Endothelial cell of umbilical vein (primary cell): Measurements from ENCODE around the gene PRM1. TPM values are rescaled to one million over a fixed set of nuclear protein-coding genes. Genes with fewer than 3 reads are reported as not detected.

ENCODE experiments used
- BruUV-seq: library from RNA; stranded (reverse); fragments of 400-500 nt; replicated peaks from 2 replicates; lab custom pipeline; 2021; lab: Mats Ljungman, UMichigan
- CTCF ChIA-PET: fragments of 300-600, 350-600 bp; sonication (Branson Sonifier 250); formaldehyde crosslinking; loops from one replicate; lab custom pipeline; 2021; ENCODE audit warnings: antibody characterized with exemption, inconsistent platforms; lab: Charles Lee
- POLR2A ChIA-PET: fragments of 300-600, 350-600 bp; sonication (Branson Sonifier 250); formaldehyde crosslinking; loops from one replicate; lab custom pipeline; 2021; ENCODE audit warnings: antibody characterized with exemption, inconsistent platforms; lab: Charles Lee
- DNase-seq: peaks from one replicate; pipeline ENCODE4 v3.0.0-alpha.2; 2011; ENCODE audit warnings: low read depth, low spot score
- FAIRE-seq: peaks from 2 replicates; lab custom pipeline; 2011; peaks lifted over from hg19 to GRCh38; lab: Jason Lieb, UNC
- H2AFZ ChIP-seq: 2 replicates; pipeline ENCODE4 v1.6.0; 2012; ENCODE audit warnings: low read depth, low read length, control low read depth, inconsistent platforms
- H3K27ac ChIP-seq: 2 replicates; pipeline ENCODE4 v1.5.1; 2011; ENCODE audit warnings: low read depth, mild to moderate bottlenecking, control low read depth, low read length, moderate library complexity; ENCODE audit not compliant: insufficient read depth
- H3K27me3 ChIP-seq, 2 experiments: 2 replicates each; pipeline versions ENCODE4 v1.6.0 to v1.6.1; 2011; ENCODE audit warnings: low read length in 2 of 2, mixed read lengths in 1 of 2; ENCODE audit not compliant: control insufficient read depth in 2 of 2, insufficient read depth in 2 of 2
- H3K36me3 ChIP-seq, 2 experiments: 2 replicates in 1 of 2; 3 replicates in 1 of 2; pipeline ENCODE4 v1.5.1; 2011; ENCODE audit warnings: low read length in 2 of 2, mild to moderate bottlenecking in 1 of 2, moderate library complexity in 1 of 2; ENCODE audit not compliant: control insufficient read depth in 2 of 2, insufficient read depth in 2 of 2; ENCODE audit errors: extremely low read depth in 1 of 2
- H3K4me1 ChIP-seq: 3 replicates; pipeline ENCODE4 v1.5.1; 2011; ENCODE audit warnings: mild to moderate bottlenecking, low read length; ENCODE audit not compliant: control insufficient read depth, insufficient read depth; ENCODE audit errors: extremely low read depth
- H3K4me2 ChIP-seq: 2 replicates; pipeline ENCODE4 v1.6.1; 2011; ENCODE audit warnings: low read length, control low read depth, mixed read lengths; ENCODE audit not compliant: insufficient read depth
- H3K4me3 ChIP-seq, 3 experiments: fragments of 200-600 bp in 1 of 3; sonication (generic), shearing (Covaris generic) in 1 of 3; replicated peaks in 1 of 3; 2 replicates each; pipeline ENCODE4 v1.5.1; 2011 to 2016; ENCODE audit warnings: control low read depth in 3 of 3, low read length in 3 of 3, mild to moderate bottlenecking in 2 of 3, inconsistent platforms in 1 of 3, low read depth in 1 of 3, moderate library complexity in 1 of 3; ENCODE audit not compliant: insufficient read depth in 1 of 3
- H3K79me2 ChIP-seq: 2 replicates; pipeline ENCODE4 v1.6.0; 2012; ENCODE audit warnings: low read length, inconsistent platforms; ENCODE audit not compliant: control insufficient read depth, insufficient read depth
- H3K9ac ChIP-seq: replicated peaks from 2 replicates; pipeline ENCODE3; 2011; ENCODE audit warnings: low read length, control low read depth; ENCODE audit not compliant: insufficient read depth; ENCODE audit errors: extremely low read depth
- H3K9me1 ChIP-seq: replicated peaks from 3 replicates; pipeline ENCODE4 v1.6.0; 2011; ENCODE audit warnings: mild to moderate bottlenecking, low read length; ENCODE audit not compliant: control insufficient read depth, insufficient read depth; ENCODE audit errors: extremely low read depth
- H3K9me3 ChIP-seq: replicated peaks from 2 replicates; pipeline ENCODE4 v1.5.1; 2012; ENCODE audit warnings: low read length, inconsistent platforms; ENCODE audit not compliant: control insufficient read depth, insufficient read depth
- H4K20me1 ChIP-seq: replicated peaks from 2 replicates; pipeline ENCODE3; 2011; ENCODE audit warnings: mild to moderate bottlenecking, low read length; ENCODE audit not compliant: control insufficient read depth, insufficient read depth; ENCODE audit errors: extremely low read depth
- CTCF ChIP-seq, 2 donors: IDR thresholded peaks; 1 replicate in 1 of 2; 2 replicates in 1 of 2; pipeline ENCODE4 v1.5.1; 2011; ENCODE audit warnings: low read length in 2 of 2, mild to moderate bottlenecking in 2 of 2, moderate library complexity in 2 of 2, control low read depth in 1 of 2, inconsistent platforms in 1 of 2, low read depth in 1 of 2; ENCODE audit not compliant: insufficient read depth in 1 of 2; ENCODE audit errors: extremely low read depth in 1 of 2
- EZH2 ChIP-seq: IDR thresholded peaks from 2 replicates; pipeline ENCODE4 v1.6.1; 2012; ENCODE audit warnings: borderline replicate concordance, low read depth, mild to moderate bottlenecking, moderate library complexity, low read length, inconsistent platforms; ENCODE audit not compliant: severe bottlenecking
- FOS ChIP-seq: IDR thresholded peaks from 2 replicates; pipeline ENCODE4 v1.6.1; 2011; ENCODE audit warnings: mild to moderate bottlenecking, low read length, moderate library complexity, borderline replicate concordance; ENCODE audit not compliant: insufficient read depth
- GATA2 ChIP-seq: IDR thresholded peaks from 2 replicates; pipeline ENCODE4 v1.7.0; 2011; ENCODE audit warnings: low read depth, mild to moderate bottlenecking, moderate library complexity, mixed read lengths, low read length; ENCODE audit not compliant: insufficient read length, insufficient read depth
- JUN ChIP-seq: IDR thresholded peaks from 2 replicates; pipeline ENCODE4 v1.6.1; 2011; ENCODE audit warnings: borderline replicate concordance, low read depth; ENCODE audit not compliant: insufficient read length, insufficient read depth
- MAX ChIP-seq: IDR thresholded peaks from 2 replicates; pipeline ENCODE4 v1.6.1; 2011; ENCODE audit not compliant: insufficient read depth, insufficient read length
- MYC ChIP-seq: IDR thresholded peaks from one replicate; pipeline ENCODE4 v1.6.1; 2011; ENCODE audit warnings: mild to moderate bottlenecking, low read depth, low read length
- POLR2A ChIP-seq: IDR thresholded peaks from 2 replicates; pipeline ENCODE4 v1.6.1; 2012; ENCODE audit warnings: low read depth, mild to moderate bottlenecking, control low read depth, low read length
- POLR2AphosphoS5 ChIP-seq: IDR thresholded peaks from 2 replicates; pipeline ENCODE4 v1.6.1; 2012; ENCODE audit warnings: low read depth, mild to moderate bottlenecking, control low read depth, low read length, moderate library complexity; ENCODE audit not compliant: insufficient read depth
- dilution Hi-C: fragments of 300-500 bp; cut with MboI; formaldehyde crosslinking; loops from one replicate; pipeline ENCODE4 v1.15.0; 2019; ENCODE audit warnings: low sequenced_read_pairs; ENCODE audit not compliant: extremely low pct_ligation_motif_present
- intact Hi-C: fragments of 100-400 bp; cut with micrococcal nuclease; formaldehyde crosslinking; loops from one replicate; pipeline ENCODE4 v1.10.0; 2022
- polyA plus RNA-seq, 4 experiments: library from polyadenylated mRNA; depleted of rRNA in 3 of 4; stranded (reverse) in 3 of 4; unstranded in 1 of 4; fragments of >200 nt; gene quantifications; 2 replicates each; pipeline versions ENCODE4 v1.2.1 to v1.2.3, GENCODE V29; 2011 to 2012; ENCODE audit warnings: missing spikeins in 1 of 4
- total RNA-seq: library from RNA; stranded (reverse); gene quantifications from 2 replicates; pipeline ENCODE4 v1.2.3, GENCODE V29; 2021

The PRM1 gene
- total and polyA plus RNA-seq, 2 donors (not counting 3 experiments of a cell fraction or from before 2014, with no cell fraction given), result not detected

GRCh38 chr16:11291091-11291703, 10.1 kb upstream of the PRM1 start:
- H3K9me1 ChIP-seq, result no peaks in the 10 kb centered on the region
- dilution Hi-C loops (no loop called here), intact Hi-C loops (no loop called here)
- ChIA-PET CTCF (interaction anchor here (1.3 kb wide), 1 partner anchor 22 kb away, joined by 3 read pairs; the partner anchor contains the start of gene TNP2), POLR2A (no interaction called here)
- DNase-seq (no peak), FAIRE-seq (no peak)
- no peak overlapping the region for H3K4me2 ChIP-seq
- H3K36me3 ChIP-seq, result no peaks in the 10 kb centered on the region
- no peak overlapping the region for H3K4me3 ChIP-seq
- peaks cover 0 to 3% of the 10 kb centered on the region in 2 experiments for H3K27me3 ChIP-seq
- H3K79me2 ChIP-seq, result no peaks in the 10 kb centered on the region
- no peak overlapping the region for H3K9ac ChIP-seq
- no peak overlapping the region for H3K27ac ChIP-seq
- no peaks in the 10 kb centered on the region for H3K9me3 ChIP-seq
- no peak overlapping the region for H2AFZ ChIP-seq
- no peaks in the 10 kb centered on the region for H4K20me1 ChIP-seq
- no TSS peak for BruUV-seq
- TF ChIP-seq MYC (no peak), JUN (no peak), EZH2 (no peak), FOS (no peak), MAX (no peak), POLR2A (no peak), CTCF (IDR thresholded peaks at IDR 0.05; ENCODE audit: extremely low read depth in 1 of 2, insufficient read depth in 1 of 2, low read depth in 1 of 2, low read length in 2 of 2) (no peak), GATA2 (no peak), POLR2AphosphoS5 (no peak)
- no peaks in the 10 kb centered on the region for H3K4me1 ChIP-seq
